ENCODE measurements around the gene PSMD12. TPM values are rescaled to one million over a fixed set of nuclear protein-coding genes. Genes with fewer than 3 reads are reported as not detected.
A peak's percentile ranks its signal among the peaks of the same experiment; 100 is the strongest.
"Not testable (repeated sequence)": the region's sequence is repeated elsewhere in the genome, so short reads cannot be mapped to it uniquely, and the experiment has no call there.

PSMD12 gene
- total RNA-seq, 1 experiment from 2014 or later: 84.4 TPM

- Mint-ChIP-seq H3K9me3 (ENCODE audit: unreplicated experiment) (no peaks in the 10 kb centered on the region), H3K36me3 (ENCODE audit: insufficient read depth, unreplicated experiment) (peaks cover 40% of the 10 kb centered on the region), H3K4me1 (ENCODE audit: low read depth, unreplicated experiment) (peaks cover 6% of the 10 kb centered on the region), H3K27me3 (ENCODE audit: insufficient read depth, unreplicated experiment) (no peaks in the 10 kb centered on the region), H3K4me3 (ENCODE audit: unreplicated experiment) (no peak overlapping the region), H3K27ac (ENCODE audit: unreplicated experiment) (no peak overlapping the region)
- Histone ChIP-seq H3K4me3 (ENCODE audit: low read depth, low read length) (no peak overlapping the region), H3K27me3 (replicated peaks; ENCODE audit: control insufficient read depth, insufficient read depth, low read length) (no peaks in the 10 kb centered on the region), H3K4me1 (peaks cover 8% of the 10 kb centered on the region; the same call in 1 of the 2 replicates), H3K9me3 (no peaks in the 10 kb centered on the region), H3K36me3 (ENCODE audit: control insufficient read depth, insufficient read depth, low read length) (peaks cover 3% of the 10 kb centered on the region; the same call in 1 of the 2 replicates)
- POLR2A ChIA-PET: no interaction called here
- CTCF ChIA-PET: no interaction called here
- intact Hi-C loops (cut with micrococcal nuclease; ENCODE audit: unreplicated experiment): no loop called here
- no peak for TF ChIP-seq CTCF (IDR thresholded peaks at IDR 0.05; ENCODE audit: insufficient read depth in 1 of 2, low read depth in 1 of 2, low read length in 1 of 2, severe bottlenecking in 1 of 2, unreplicated experiment in 1 of 2)
- BruUV-seq (replicated peaks): no TSS peak
- peak in 1 of 2 experiments; percentile 14 for DNase-seq
Measured at GRCh38 chr17:67336859-67337258, 29.5 kb downstream of the PSMD12 start.

GRCh38 chr17:67335245-67335835, 31.0 kb downstream of the PSMD12 start:
- peaks cover 7% of the 10 kb centered on the region for H3K4me1 Mint-ChIP-seq (ENCODE audit: low read depth, unreplicated experiment)
- no peaks in the 10 kb centered on the region for H3K27me3 Mint-ChIP-seq (ENCODE audit: insufficient read depth, unreplicated experiment)
- H3K27ac Mint-ChIP-seq (ENCODE audit: unreplicated experiment): no peak overlapping the region
- peaks cover 25% of the 10 kb centered on the region for H3K36me3 Mint-ChIP-seq (ENCODE audit: insufficient read depth, unreplicated experiment)
- Histone ChIP-seq H3K27me3 (replicated peaks; ENCODE audit: control insufficient read depth, insufficient read depth, low read length) (no peaks in the 10 kb centered on the region), H3K4me3 (ENCODE audit: low read depth, low read length) (no peak overlapping the region), H3K36me3 (ENCODE audit: control insufficient read depth, insufficient read depth, low read length) (no peaks in the 10 kb centered on the region; the same call in 1 of the 2 replicates), H3K9me3 (no peaks in the 10 kb centered on the region), H3K4me1 (peaks cover 8% of the 10 kb centered on the region; the same call in 1 of the 2 replicates)
- no peak for DNase-seq
- no peak for TF ChIP-seq CTCF (IDR thresholded peaks at IDR 0.05; ENCODE audit: insufficient read depth in 1 of 2, low read depth in 1 of 2, low read length in 1 of 2, severe bottlenecking in 1 of 2, unreplicated experiment in 1 of 2)
- BruUV-seq (replicated peaks): no TSS peak
- POLR2A ChIA-PET: no interaction called here
- CTCF ChIA-PET: interaction anchor here (0.6 kb wide), 1 partner anchor 43 kb away, joined by 3 read pairs; no protein-coding TSS in a partner anchor
- no peak overlapping the region for H3K4me3 Mint-ChIP-seq (ENCODE audit: unreplicated experiment)
- intact Hi-C loops (cut with micrococcal nuclease; ENCODE audit: unreplicated experiment): no loop called here
- no peaks in the 10 kb centered on the region for H3K9me3 Mint-ChIP-seq (ENCODE audit: unreplicated experiment)

GRCh38 chr17:67332162-67332508, 34.2 kb downstream of the PSMD12 start:
- H3K9me3 Mint-ChIP-seq (ENCODE audit: unreplicated experiment); H3K27ac Mint-ChIP-seq (ENCODE audit: unreplicated experiment); CTCF ChIA-PET; DNase-seq; H3K27me3 ChIP-seq (replicated peaks; ENCODE audit: control insufficient read depth, insufficient read depth, low read length); POLR2A ChIA-PET; H3K4me3 ChIP-seq (ENCODE audit: low read depth, low read length); H3K36me3 Mint-ChIP-seq (ENCODE audit: insufficient read depth, unreplicated experiment); H3K4me1 Mint-ChIP-seq (ENCODE audit: low read depth, unreplicated experiment); H3K27me3 Mint-ChIP-seq (ENCODE audit: insufficient read depth, unreplicated experiment); H3K4me3 Mint-ChIP-seq (ENCODE audit: unreplicated experiment); intact Hi-C loops (cut with micrococcal nuclease; ENCODE audit: unreplicated experiment); H3K9me3 ChIP-seq; BruUV-seq (replicated peaks); H3K36me3 ChIP-seq (ENCODE audit: control insufficient read depth, insufficient read depth, low read length); H3K4me1 ChIP-seq: not testable (repeated sequence)

- POLR2A ChIA-PET: not testable (repeated sequence)
Measured at GRCh38 chr17:67331381-67332161, 34.8 kb downstream of the PSMD12 start.

More at GRCh38 chr17:67331381-67332161, 34.8 kb downstream of the PSMD12 start:
- H3K4me3 ChIP-seq (ENCODE audit: low read depth, low read length); H3K9me3 Mint-ChIP-seq (ENCODE audit: unreplicated experiment); BruUV-seq (replicated peaks); H3K27ac Mint-ChIP-seq (ENCODE audit: unreplicated experiment); DNase-seq; H3K4me3 Mint-ChIP-seq (ENCODE audit: unreplicated experiment); CTCF ChIA-PET; H3K27me3 Mint-ChIP-seq (ENCODE audit: insufficient read depth, unreplicated experiment); H3K4me1 Mint-ChIP-seq (ENCODE audit: low read depth, unreplicated experiment); H3K36me3 Mint-ChIP-seq (ENCODE audit: insufficient read depth, unreplicated experiment); H3K36me3 ChIP-seq (ENCODE audit: control insufficient read depth, insufficient read depth, low read length); H3K4me1 ChIP-seq; H3K27me3 ChIP-seq (replicated peaks; ENCODE audit: control insufficient read depth, insufficient read depth, low read length); intact Hi-C loops (cut with micrococcal nuclease; ENCODE audit: unreplicated experiment); H3K9me3 ChIP-seq: not testable (repeated sequence)
